Heart left ventricle (tissue), 16 donors: ENCODE measurements around the gene MEF2B. TPM values are rescaled to one million over a fixed set of nuclear protein-coding genes. Genes with fewer than 3 reads are reported as not detected.
A peak's percentile ranks its signal among the peaks of the same experiment; 100 is the strongest.

Source experiments
- ATAC-seq, 4 donors: fragments of 200-7000 bp; cut with Tn5 transposase; one replicate each; pipeline ENCODE4 v1.9.1; 2020 to 2022; ENCODE audit warnings: moderate library complexity in 4 of 4, mild to moderate bottlenecking in 3 of 4, moderate number of reproducible peaks in 1 of 4
- DNase-seq, 5 donors: peaks; one replicate each; pipeline ENCODE4 v3.0.0-alpha.2; 2020
- H3K27ac ChIP-seq, 12 donors: fragments of 200-600 bp; sonication (generic) in 4 of 12; one replicate each; pipeline versions ENCODE4 v1.5.0 to v1.8.0; 2016 to 2022; ENCODE audit warnings: mild to moderate bottlenecking in 2 of 12
- H3K27me3 ChIP-seq, 9 donors: fragments of 200-600 bp; sonication (generic) in 2 of 9; one replicate each; pipeline versions ENCODE4 v1.5.1 to v1.8.0; 2016 to 2022; ENCODE audit warnings: mild to moderate bottlenecking in 3 of 9
- H3K36me3 ChIP-seq, 9 donors: fragments of 200-600 bp; sonication (generic) in 2 of 9; one replicate each; pipeline versions ENCODE4 v1.5.0 to v1.8.0; 2018 to 2022; ENCODE audit warnings: mild to moderate bottlenecking in 2 of 9
- H3K4me1 ChIP-seq, 12 donors: fragments of 200-600 bp; sonication (generic) in 4 of 12; one replicate each; pipeline versions ENCODE4 v1.5.0 to v1.8.0; 2016 to 2022; ENCODE audit warnings: mild to moderate bottlenecking in 3 of 12
- H3K4me3 ChIP-seq, 12 donors: fragments of 200-600 bp; sonication (generic) in 4 of 12; one replicate each; pipeline versions ENCODE4 v1.5.0 to v1.8.0; 2017 to 2022; ENCODE audit warnings: mild to moderate bottlenecking in 9 of 12, moderate library complexity in 4 of 12
- H3K9me3 ChIP-seq, 12 donors: fragments of 200-600 bp; sonication (generic) in 4 of 12; one replicate each; pipeline versions ENCODE4 v1.5.0 to v1.8.0; 2016 to 2022; ENCODE audit warnings: mild to moderate bottlenecking in 1 of 12
- POLR2A ChIP-seq, 2 donors: fragments of 450-650 bp; IDR thresholded peaks; one replicate each; pipeline ENCODE4 v1.6.1; 2017; ENCODE audit warnings: antibody characterized with exemption in 2 of 2, mild to moderate bottlenecking in 2 of 2, moderate library complexity in 2 of 2
- WGBS, 4 donors: extraction: QIAGEN DNeasy Blood & Tissue Kit in 2 of 4; methylation state at CpG; one replicate each; pipeline versions ENCODE4 v1.1.5 to v1.1.7; 2013 to 2018; 5-methylcytosine and 5-hydroxymethylcytosine counted together
- intact Hi-C, 10 donors: fragments of 100-400 bp; cut with DNase I; formaldehyde crosslinking; loops; one replicate each; pipeline versions ENCODE4 v1.11.1 to v1.14.2; 2022
- polyA plus RNA-seq, 2 donors: library from polyadenylated mRNA; stranded (reverse); fragments of 200-250 nt; gene quantifications; one replicate each; pipeline ENCODE4 v1.2.3, GENCODE V29; 2013
- total RNA-seq, 9 donors: library from RNA; depleted of rRNA in 2 of 9; stranded (reverse); fragments of >200 nt in 2 of 9; fragmentation: NEBNext Ultra II Directional in 3 of 9; extraction: Animal tissue kit (Norgen Biotek cat#: 25700) in 3 of 9; gene quantifications; one replicate each; pipeline versions ENCODE4 v1.1.0 to v1.2.4, GENCODE V29; 2016 to 2023
- TF ChIP-seq, protein P1 (sequence below), 12 donors: fragments of 200-600 bp; sonication (generic) in 4 of 12; IDR thresholded peaks; one replicate each; pipeline versions ENCODE4 v1.5.0 to v1.8.0; 2018 to 2022; ENCODE audit warnings: antibody characterized with exemption in 12 of 12, mild to moderate bottlenecking in 5 of 12
- donor health status: ischemic (EF 13 %, LVEDD 7.1; RV severe dilation, severe dysfunction).
- donor health status: healthy with polysubstance abuse.
- donor health status: DM: no; HTN: yes; CAD: no.
- donor health status: DM: no; HTN: no; CAD: no.
- donor health status: ischemic (EF 25% LVEDD 6.9; RV normal size, moderate dysfunction).
- donor health status: ischemic (EF 25% LVEDD 5.7; RV mildly dilated, moderate dysfunction).
- donor health status: healthy.
- donor health status: DM: yes; HTN: yes; CAD: no.
- donor health status: ischemic (EF 35%, LVEDD 5.7; RV mildly dilated, moderate dysfunction).
- donor health status: nonischemic (EF 11% LVEDD 7.7; RV severe dilation, severe dysfunction).
- donor health status: DM: yes; HTN: yes; CAD: no.
- donor health status: PGD.
- donor health status: ischemic (EF 29% LVEDD 5.4; RV normal size, mild dysfunction).
- donor health status: nonischemic (EF 23%, LVEDD 6.1; RV moderate dilation, normal function).

Gene MEF2B
- total and polyA plus RNA-seq, 11 donors, result 0.23 to 0.92 (median 0.41) TPM; not detected in 1

DNA sequence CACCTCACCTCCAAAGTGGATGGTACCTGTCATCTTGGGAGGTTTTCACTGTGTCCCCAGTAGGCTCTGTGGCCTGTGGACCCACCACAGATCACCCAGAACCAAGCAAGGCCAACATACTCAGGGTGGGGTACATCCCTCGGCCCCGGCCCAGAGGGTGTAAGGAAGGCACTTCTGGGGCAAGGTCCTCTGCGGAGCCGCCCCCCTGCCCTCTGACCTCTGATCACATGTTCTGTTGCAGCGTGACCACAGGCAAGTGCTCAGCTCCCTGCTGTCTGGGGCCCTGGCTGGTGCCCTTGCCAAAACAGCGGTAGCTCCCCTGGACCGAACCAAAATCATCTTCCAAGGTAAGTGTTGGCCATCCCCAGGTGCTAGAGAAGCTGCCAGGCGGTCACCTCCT lies 68.5 kb downstream of the MEF2B start:
- H3K4me3 ChIP-seq, result no peak overlapping the region
- WGBS, 4 donors, result 81 to 97% (median 93%) methylated on average over 5 to 8 of the region's 8 CpGs
- H3K9me3 ChIP-seq, result no peaks in the 10 kb centered on the region
- H3K4me1 ChIP-seq, result peaks cover 0 to 14% (median 0%) of the 10 kb centered on the region in 12 donors
- ATAC-seq (no peak), DNase-seq (peak in 1 of 5 donors; percentile 9)
- H3K27me3 ChIP-seq, result no peaks in the 10 kb centered on the region
- H3K27ac ChIP-seq, result no peak overlapping the region
- intact Hi-C loops, result no loop called here
- H3K36me3 ChIP-seq, result peaks cover 0 to 32% (median 18%) of the 10 kb centered on the region in 9 donors
- TF ChIP-seq, protein P1, sequence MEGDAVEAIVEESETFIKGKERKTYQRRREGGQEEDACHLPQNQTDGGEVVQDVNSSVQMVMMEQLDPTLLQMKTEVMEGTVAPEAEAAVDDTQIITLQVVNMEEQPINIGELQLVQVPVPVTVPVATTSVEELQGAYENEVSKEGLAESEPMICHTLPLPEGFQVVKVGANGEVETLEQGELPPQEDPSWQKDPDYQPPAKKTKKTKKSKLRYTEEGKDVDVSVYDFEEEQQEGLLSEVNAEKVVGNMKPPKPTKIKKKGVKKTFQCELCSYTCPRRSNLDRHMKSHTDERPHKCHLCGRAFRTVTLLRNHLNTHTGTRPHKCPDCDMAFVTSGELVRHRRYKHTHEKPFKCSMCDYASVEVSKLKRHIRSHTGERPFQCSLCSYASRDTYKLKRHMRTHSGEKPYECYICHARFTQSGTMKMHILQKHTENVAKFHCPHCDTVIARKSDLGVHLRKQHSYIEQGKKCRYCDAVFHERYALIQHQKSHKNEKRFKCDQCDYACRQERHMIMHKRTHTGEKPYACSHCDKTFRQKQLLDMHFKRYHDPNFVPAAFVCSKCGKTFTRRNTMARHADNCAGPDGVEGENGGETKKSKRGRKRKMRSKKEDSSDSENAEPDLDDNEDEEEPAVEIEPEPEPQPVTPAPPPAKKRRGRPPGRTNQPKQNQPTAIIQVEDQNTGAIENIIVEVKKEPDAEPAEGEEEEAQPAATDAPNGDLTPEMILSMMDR (IDR thresholded peaks at IDR 0.05), result no peak
- TF ChIP-seq POLR2A (IDR thresholded peaks at IDR 0.05), result no peak

DNA sequence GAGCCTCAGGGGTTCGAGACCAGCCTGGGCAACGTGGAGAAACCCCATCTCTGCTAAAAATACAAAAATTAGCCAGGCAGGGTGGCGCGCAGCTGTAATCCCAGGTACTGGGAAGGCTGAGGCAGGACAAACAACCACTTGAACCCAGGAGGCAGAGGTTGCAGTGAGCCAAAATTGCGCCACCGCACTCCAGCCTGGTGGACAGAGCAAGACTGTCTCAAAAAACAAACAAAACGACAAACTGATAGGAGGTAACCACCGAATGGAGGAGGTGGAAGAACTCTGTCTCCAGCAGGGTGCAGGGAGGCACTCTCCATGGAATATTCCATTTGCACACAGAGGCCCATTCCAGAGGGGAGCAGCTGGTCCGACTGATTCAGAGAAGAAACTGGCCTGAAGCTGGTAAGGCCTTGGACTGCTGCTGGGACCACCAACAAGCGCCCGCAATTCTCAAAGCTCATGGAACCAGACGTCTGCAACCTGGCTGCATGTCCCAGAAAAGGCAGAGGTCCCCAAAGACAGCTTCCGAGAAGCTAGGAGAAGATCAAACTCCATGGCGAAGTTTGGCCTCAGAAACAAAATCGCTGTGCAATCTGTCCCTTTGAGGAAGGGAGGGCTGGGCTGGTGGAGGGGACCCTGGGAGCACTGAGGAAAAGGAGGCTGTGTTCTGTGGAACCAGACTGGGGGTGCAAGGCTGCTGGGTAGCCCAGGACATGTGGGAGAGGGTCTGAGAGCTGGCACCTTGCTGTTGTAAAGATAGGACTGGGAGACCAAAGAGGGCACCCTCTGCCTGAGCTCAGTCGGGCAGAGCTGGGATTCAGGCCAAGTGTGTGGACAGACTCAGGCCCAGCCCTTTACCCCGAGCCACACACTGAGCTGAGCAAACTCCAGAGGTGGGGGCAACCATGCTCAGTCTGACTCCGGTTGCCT lies 71.1 kb downstream of the MEF2B start:
- Histone ChIP-seq H3K36me3 (peaks cover 0 to 32% (median 18%) of the 10 kb centered on the region in 9 donors), H3K9me3 (no peaks in the 10 kb centered on the region), H3K27ac (no peak overlapping the region), H3K4me1 (peaks cover 0 to 4% (median 0%) of the 10 kb centered on the region in 12 donors), H3K27me3 (no peaks in the 10 kb centered on the region), H3K4me3 (no peak overlapping the region)
- TF ChIP-seq, protein P1 (IDR thresholded peaks at IDR 0.05), result no peak
- no peak for TF ChIP-seq POLR2A (IDR thresholded peaks at IDR 0.05)
- ATAC-seq (peak in 3 of 4 donors; percentile 66 to 74 (median 70)), DNase-seq (peak in 1 of 5 donors; percentile 45)
- intact Hi-C loops, result no loop called here
- 81 to 86% (median 84%) methylated on average over 18 of the region's 18 CpGs for WGBS, 4 donors

DNA sequence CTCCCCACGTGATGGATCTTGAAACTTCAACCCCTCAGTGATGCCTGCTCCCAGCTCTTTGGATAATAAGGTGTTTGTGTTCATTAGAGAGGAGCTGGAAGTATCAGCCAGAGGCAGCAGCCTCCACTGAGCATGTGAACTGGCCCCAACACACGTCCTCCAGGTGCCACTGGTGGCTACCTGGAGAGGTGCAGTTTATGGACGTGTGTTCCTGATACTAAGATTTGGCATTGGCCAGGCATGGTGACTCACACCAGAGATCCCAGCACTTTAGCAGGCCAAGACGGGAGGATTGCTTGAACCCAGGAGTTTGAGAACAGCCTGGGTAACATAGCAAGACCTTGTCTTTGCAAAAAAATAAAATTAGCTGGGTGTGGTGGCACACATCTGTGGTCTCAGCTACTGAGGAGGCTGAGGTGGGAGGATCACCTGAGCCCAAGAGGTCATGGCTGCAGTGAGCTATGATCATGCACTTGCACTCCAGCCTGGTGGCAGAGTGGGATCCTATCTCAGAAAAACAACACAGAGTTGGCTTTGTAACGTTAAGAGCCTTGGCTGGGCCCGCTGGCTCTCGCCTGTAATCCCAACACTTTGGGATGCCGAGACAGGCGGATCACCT lies 71.9 kb downstream of the MEF2B start:
- H3K4me1 ChIP-seq, result peaks cover 0 to 4% (median 0%) of the 10 kb centered on the region in 12 donors
- intact Hi-C loops, result no loop called here
- ATAC-seq (no peak), DNase-seq (no peak)
- no peaks in the 10 kb centered on the region for H3K27me3 ChIP-seq
- peaks cover 0 to 32% (median 18%) of the 10 kb centered on the region in 9 donors for H3K36me3 ChIP-seq
- no peak overlapping the region for H3K27ac ChIP-seq
- H3K9me3 ChIP-seq, result no peaks in the 10 kb centered on the region
- TF ChIP-seq, protein P1 (IDR thresholded peaks at IDR 0.05), result no peak
- no peak for TF ChIP-seq POLR2A (IDR thresholded peaks at IDR 0.05)
- no peak overlapping the region for H3K4me3 ChIP-seq
- WGBS, 4 donors, result 88 to 93% (median 90%) methylated on average over 9 of the region's 9 CpGs
